Measurements from ENCODE around the gene PRKAA1. TPM values are rescaled to one million over a fixed set of nuclear protein-coding genes. Genes with fewer than 3 reads are reported as not detected.

The PRKAA1 gene
- total RNA-seq, 1 experiment from 2014 or later, result 28.8 TPM

DNA sequence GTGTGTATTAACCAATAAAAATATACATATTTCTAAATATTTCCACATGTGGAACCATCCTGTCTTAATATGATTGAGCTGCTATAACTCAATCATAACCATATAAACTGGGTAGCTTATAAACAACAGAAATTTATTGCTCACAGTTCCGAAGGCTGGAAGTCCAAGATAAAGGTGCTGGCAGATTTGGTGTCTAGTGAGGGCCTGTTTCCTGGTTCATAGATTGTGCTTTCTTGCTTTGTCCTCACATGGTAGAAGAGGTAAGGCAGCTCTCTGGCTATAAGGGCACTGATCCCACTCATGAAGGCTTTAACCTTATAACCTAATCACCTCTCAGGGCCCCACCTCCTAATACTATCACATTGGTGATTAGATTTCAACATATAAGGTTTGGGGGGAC is 14.0 kb upstream of the PRKAA1 start:
- Histone ChIP-seq H3K23me2 (ENCODE audit: insufficient read length, low read depth, low read length, poor library complexity, severe bottlenecking) (no peaks in the 10 kb centered on the region), H4K8ac (replicated peaks; ENCODE audit: insufficient read length, low read depth, low read length) (no peak overlapping the region), H3K27me3 (ENCODE audit: insufficient read depth, low read length) (no peaks in the 10 kb centered on the region), H4K91ac (ENCODE audit: insufficient read length, low read depth, low read length) (no peak overlapping the region), H2BK5ac (ENCODE audit: insufficient read length, low read length) (no peak overlapping the region), H3K4me1 (ENCODE audit: insufficient read depth, low read length) (no peaks in the 10 kb centered on the region), H3K79me2 (ENCODE audit: insufficient read depth, low read length) (no peaks in the 10 kb centered on the region), H2AFZ (ENCODE audit: low read length) (no peak overlapping the region), H2AK5ac (ENCODE audit: insufficient read length, low read length) (no peak overlapping the region), H2BK20ac (ENCODE audit: low read depth, low read length, poor library complexity, severe bottlenecking) (no peak overlapping the region), H2BK12ac (ENCODE audit: insufficient read length, low read depth, low read length) (no peak overlapping the region), H3K56ac (ENCODE audit: insufficient read length, low read depth, low read length) (no peak overlapping the region), H3T11ph (ENCODE audit: low read length) (no peak overlapping the region), H4K20me1 (ENCODE audit: control insufficient read depth, insufficient read depth, insufficient read length) (no peaks in the 10 kb centered on the region), H3K27ac (ENCODE audit: insufficient read length, low read depth, low read length) (no peak overlapping the region), H2BK120ac (ENCODE audit: low read depth, low read length, poor library complexity, severe bottlenecking) (no peak overlapping the region), H3K18ac (ENCODE audit: insufficient read length, low read depth, low read length) (no peak overlapping the region), H2BK15ac (ENCODE audit: low read depth, low read length) (no peak overlapping the region), H3K4me2 (ENCODE audit: insufficient read depth, insufficient read length, low read length) (no peak overlapping the region), H3K23ac (ENCODE audit: insufficient read length, low read depth, low read length) (no peak overlapping the region), H3K79me1 (ENCODE audit: insufficient read depth, low read depth, low read length, poor library complexity, severe bottlenecking) (no peaks in the 10 kb centered on the region), H4K5ac (ENCODE audit: insufficient read length, low read depth, low read length) (no peak overlapping the region), H3K14ac (ENCODE audit: insufficient read depth, low read length) (no peak overlapping the region), H3K9ac (ENCODE audit: extremely low read depth, insufficient read length, low read length) (no peak overlapping the region), H3K9me3 (ENCODE audit: control insufficient read depth, low read depth, low read length) (no peaks in the 10 kb centered on the region), H3K4ac (ENCODE audit: low read depth, low read length) (no peak overlapping the region)
- Mint-ChIP-seq H3K9me3 (no peaks in the 10 kb centered on the region), H3K36me3 (ENCODE audit: insufficient read depth in 1 of 3, low read depth in 3 of 3) (no peaks in the 10 kb centered on the region; a peak in 1 of 7 replicates), H3K4me3 (no peak overlapping the region), H3K4me1 (peaks cover 8 to 10% of the 10 kb centered on the region in 2 experiments), H3K27me3 (ENCODE audit: low read depth) (no peaks in the 10 kb centered on the region), H3K27ac (no peak overlapping the region)
- DNase-seq, result no peak
- no CpG with 5 or more reads among the region's 1 CpG for WGBS (ENCODE audit: extremely low coverage, insufficient read length, low lambda C conversion rate)
- TF ChIP-seq, protein P1, sequence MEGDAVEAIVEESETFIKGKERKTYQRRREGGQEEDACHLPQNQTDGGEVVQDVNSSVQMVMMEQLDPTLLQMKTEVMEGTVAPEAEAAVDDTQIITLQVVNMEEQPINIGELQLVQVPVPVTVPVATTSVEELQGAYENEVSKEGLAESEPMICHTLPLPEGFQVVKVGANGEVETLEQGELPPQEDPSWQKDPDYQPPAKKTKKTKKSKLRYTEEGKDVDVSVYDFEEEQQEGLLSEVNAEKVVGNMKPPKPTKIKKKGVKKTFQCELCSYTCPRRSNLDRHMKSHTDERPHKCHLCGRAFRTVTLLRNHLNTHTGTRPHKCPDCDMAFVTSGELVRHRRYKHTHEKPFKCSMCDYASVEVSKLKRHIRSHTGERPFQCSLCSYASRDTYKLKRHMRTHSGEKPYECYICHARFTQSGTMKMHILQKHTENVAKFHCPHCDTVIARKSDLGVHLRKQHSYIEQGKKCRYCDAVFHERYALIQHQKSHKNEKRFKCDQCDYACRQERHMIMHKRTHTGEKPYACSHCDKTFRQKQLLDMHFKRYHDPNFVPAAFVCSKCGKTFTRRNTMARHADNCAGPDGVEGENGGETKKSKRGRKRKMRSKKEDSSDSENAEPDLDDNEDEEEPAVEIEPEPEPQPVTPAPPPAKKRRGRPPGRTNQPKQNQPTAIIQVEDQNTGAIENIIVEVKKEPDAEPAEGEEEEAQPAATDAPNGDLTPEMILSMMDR (conservative IDR thresholded peaks at IDR 0.05), result no peak
